22Rv1 (cell line): ENCODE data around the gene MYH9.

Experiments used
- ZFX ChIP-seq: fragments of 450-650 bp; IDR thresholded peaks from 2 replicates; pipeline ENCODE4 v1.6.1; 2017; ENCODE audit warnings: antibody characterized with exemption, borderline replicate concordance
- TF ChIP-seq, protein P1 (sequence below): fragments of 450-650 bp; IDR thresholded peaks from 2 replicates; pipeline ENCODE4 v1.5.1; 2017; ENCODE audit warnings: mild to moderate bottlenecking

DNA sequence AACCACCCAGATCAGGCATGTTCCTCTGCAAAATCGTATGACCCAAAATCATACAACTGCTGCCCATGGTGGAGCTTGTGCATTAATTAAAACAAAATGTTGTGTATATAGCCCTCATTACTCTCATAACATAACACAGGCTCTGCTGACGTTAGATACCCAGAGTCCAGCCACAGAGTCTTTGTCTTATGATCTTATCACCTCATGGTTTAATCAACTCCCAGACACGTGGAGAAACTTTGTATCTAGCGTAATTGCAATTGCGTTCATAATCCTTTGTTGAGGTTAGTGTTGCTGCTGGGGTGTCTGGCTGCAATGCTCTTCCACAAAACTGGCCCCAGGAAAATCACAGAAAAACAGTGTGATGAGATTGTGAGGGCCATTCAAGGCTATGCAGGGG is 139.8 kb downstream of the MYH9 start:
- TF ChIP-seq, protein P1, sequence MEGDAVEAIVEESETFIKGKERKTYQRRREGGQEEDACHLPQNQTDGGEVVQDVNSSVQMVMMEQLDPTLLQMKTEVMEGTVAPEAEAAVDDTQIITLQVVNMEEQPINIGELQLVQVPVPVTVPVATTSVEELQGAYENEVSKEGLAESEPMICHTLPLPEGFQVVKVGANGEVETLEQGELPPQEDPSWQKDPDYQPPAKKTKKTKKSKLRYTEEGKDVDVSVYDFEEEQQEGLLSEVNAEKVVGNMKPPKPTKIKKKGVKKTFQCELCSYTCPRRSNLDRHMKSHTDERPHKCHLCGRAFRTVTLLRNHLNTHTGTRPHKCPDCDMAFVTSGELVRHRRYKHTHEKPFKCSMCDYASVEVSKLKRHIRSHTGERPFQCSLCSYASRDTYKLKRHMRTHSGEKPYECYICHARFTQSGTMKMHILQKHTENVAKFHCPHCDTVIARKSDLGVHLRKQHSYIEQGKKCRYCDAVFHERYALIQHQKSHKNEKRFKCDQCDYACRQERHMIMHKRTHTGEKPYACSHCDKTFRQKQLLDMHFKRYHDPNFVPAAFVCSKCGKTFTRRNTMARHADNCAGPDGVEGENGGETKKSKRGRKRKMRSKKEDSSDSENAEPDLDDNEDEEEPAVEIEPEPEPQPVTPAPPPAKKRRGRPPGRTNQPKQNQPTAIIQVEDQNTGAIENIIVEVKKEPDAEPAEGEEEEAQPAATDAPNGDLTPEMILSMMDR, result no peak
- TF ChIP-seq ZFX, result no peak
